GM06990 (cell line): ENCODE data around the gene CNGA4.

Experiments
- DNase-seq: peaks from one replicate; pipeline ENCODE4 v3.0.0-alpha.2; 2011; ENCODE audit not compliant: insufficient read length; ENCODE audit errors: extremely low read depth
- H3K27me3 ChIP-seq: replicated peaks from 2 replicates; pipeline ENCODE4 v1.6.0; 2011; ENCODE audit warnings: low read length; ENCODE audit not compliant: control insufficient read depth, insufficient read depth
- H3K36me3 ChIP-seq: 2 replicates; pipeline ENCODE4 v1.5.1; 2011; ENCODE audit warnings: low read length; ENCODE audit not compliant: control insufficient read depth, insufficient read depth
- H3K4me3 ChIP-seq: replicated peaks from 2 replicates; pipeline ENCODE4 v1.5.1; 2011; ENCODE audit warnings: low read depth, mild to moderate bottlenecking, control low read depth, low read length
- TF ChIP-seq, protein P1 (sequence below): IDR thresholded peaks from 2 replicates; pipeline ENCODE4 v1.5.1; 2011; ENCODE audit warnings: low read length, control low read depth, mild to moderate bottlenecking, inconsistent platforms; ENCODE audit not compliant: insufficient read depth, poor library complexity, severe bottlenecking

CNGA4 gene

DNA sequence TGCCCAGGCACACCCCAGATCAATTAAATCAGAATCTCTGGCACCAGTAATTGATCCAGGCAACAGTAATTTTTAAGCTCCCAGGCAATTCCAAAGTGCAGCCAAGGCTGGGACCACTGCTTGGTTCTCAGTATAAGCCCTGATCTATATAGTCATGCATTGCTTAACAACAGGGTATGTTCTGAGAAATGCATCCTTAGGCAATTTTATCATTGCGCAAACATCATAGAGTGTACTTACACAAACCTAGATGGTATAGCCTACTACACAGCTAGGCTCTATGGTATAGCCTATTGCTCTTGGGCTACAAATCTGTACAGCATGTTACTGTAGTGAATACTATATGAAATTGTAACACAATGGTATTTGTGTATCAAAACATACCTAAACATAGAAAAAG is 34.2 kb upstream of the CNGA4 start:
- DNase-seq, result no peak
- Histone ChIP-seq H3K27me3 (no peaks in the 10 kb centered on the region), H3K4me3 (no peak overlapping the region), H3K36me3 (peaks cover 4% of the 10 kb centered on the region; the same call in 1 of the 2 replicates)
- TF ChIP-seq, protein P1, sequence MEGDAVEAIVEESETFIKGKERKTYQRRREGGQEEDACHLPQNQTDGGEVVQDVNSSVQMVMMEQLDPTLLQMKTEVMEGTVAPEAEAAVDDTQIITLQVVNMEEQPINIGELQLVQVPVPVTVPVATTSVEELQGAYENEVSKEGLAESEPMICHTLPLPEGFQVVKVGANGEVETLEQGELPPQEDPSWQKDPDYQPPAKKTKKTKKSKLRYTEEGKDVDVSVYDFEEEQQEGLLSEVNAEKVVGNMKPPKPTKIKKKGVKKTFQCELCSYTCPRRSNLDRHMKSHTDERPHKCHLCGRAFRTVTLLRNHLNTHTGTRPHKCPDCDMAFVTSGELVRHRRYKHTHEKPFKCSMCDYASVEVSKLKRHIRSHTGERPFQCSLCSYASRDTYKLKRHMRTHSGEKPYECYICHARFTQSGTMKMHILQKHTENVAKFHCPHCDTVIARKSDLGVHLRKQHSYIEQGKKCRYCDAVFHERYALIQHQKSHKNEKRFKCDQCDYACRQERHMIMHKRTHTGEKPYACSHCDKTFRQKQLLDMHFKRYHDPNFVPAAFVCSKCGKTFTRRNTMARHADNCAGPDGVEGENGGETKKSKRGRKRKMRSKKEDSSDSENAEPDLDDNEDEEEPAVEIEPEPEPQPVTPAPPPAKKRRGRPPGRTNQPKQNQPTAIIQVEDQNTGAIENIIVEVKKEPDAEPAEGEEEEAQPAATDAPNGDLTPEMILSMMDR, result no peak

DNA sequence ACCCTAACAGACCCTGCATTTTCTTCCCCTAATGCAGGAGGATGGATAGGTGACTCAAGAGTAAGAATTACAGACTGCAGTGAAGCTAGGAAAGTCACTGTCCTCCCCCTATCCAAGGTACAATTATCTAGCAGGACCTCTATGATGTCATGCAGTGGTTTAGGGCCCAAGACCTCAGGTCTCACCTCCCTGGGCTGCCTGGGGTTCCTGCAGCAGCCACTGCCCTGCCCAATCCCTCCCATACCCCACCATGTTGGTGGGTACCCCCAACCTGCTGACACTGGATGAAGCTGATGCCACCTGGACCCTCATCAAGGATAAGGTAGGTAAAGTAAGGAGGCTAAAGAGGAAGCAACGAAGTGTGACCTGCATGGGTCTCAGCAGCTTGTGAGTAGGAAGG is 33.5 kb upstream of the CNGA4 start, which contains the start of gene C11orf42:
TSS of gene C11orf42 (plus strand) at position 192 of the 400 bp plus-strand sequence. CDS start at position 251, 59 bp downstream.
- Histone ChIP-seq H3K36me3 (peaks cover 9% of the 10 kb centered on the region), H3K27me3 (no peaks in the 10 kb centered on the region), H3K4me3 (no peak within 1 kb of the TSS)
- TF ChIP-seq, protein P1, result no peak
- no peak for DNase-seq

- TF ChIP-seq, protein P1, result no peak
- H3K36me3 ChIP-seq, result peaks cover 9% of the 10 kb centered on the region
- no peak for DNase-seq
Measured at GRCh38 chr11:6206456-6207180, 32.3 kb upstream of the CNGA4 start.

DNA sequence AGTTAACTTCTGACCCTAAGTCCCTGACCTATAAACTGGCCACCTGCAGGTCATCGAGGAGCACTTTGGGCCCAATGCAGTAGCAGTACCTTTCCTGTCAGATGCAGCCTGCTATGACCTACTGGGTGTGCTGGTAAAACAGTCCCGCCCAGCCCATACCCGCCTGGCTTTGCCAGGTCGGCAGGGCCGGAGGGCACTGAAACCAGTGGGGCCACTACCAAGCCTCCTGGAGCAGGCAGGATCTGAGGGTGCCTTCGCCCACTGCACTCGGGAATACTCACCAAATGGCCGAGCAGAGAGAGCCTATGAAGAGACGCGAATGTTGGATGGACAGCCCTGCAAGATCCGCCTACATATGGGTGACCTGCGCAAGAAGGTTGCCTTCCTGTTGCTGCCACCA is 29.1 kb upstream of the CNGA4 start:
- no peak for DNase-seq
- Histone ChIP-seq H3K36me3 (peaks cover 11% of the 10 kb centered on the region), H3K4me3 (no peak overlapping the region), H3K27me3 (no peaks in the 10 kb centered on the region)
- TF ChIP-seq, protein P1, result no peak

More at GRCh38 chr11:6206456-6207180, 32.3 kb upstream of the CNGA4 start:
- Histone ChIP-seq H3K4me3 (no peak overlapping the region), H3K27me3 (no peaks in the 10 kb centered on the region)

- TF ChIP-seq, protein P1, result no peak
- peaks cover 11% of the 10 kb centered on the region for H3K36me3 ChIP-seq
- H3K4me3 ChIP-seq, result no peak overlapping the region
- DNase-seq, result no peak
- no peaks in the 10 kb centered on the region for H3K27me3 ChIP-seq
Measured at GRCh38 chr11:6210274-6210955, 28.5 kb upstream of the CNGA4 start.
